HG03060 (cell line): Measurements from ENCODE around the gene EXOC6B.

ENCODE experiments used
- ATAC-seq: cut with Tn5 transposase; IDR thresholded peaks from one replicate; pipeline ENCODE4 v1.9.1; 2021; ENCODE audit warnings: low read depth, moderate number of reproducible peaks; ENCODE audit not compliant: unreplicated experiment

Gene EXOC6B

GRCh38 chr2:72747344-72747743 lies 78.5 kb downstream of the EXOC6B start:
- no peak for ATAC-seq

DNA sequence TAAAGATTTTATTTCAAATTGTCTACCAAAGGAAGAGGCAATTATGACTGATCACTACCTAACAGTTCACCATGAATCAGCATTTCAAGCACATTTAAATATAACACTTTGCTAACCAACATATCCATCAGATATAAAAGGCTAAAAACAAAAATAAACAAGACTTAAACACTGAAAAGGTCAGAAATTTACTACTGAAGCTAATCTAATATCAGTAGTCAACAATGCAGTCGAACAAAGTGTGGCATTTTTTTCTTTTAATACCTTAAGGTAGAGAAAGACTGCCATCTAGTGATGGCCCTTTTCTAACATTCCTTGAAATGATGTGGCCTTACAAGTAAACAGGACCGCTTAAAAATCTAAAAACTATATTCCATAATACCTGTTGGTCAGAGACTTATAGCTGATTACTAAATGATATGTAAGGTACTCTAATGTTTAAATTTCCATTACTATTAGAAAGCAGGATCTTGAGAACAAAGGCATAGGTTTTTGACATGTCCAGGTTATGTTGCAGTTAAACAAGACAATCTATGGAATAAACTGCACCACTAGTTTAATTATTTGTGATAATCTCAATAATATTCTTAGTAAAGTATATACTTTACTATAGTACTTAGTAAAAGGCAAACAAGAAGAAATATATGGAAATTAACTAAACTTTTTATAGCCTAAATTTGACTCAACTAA lies 80.0 kb downstream of the EXOC6B start:
- ATAC-seq = no peak

DNA sequence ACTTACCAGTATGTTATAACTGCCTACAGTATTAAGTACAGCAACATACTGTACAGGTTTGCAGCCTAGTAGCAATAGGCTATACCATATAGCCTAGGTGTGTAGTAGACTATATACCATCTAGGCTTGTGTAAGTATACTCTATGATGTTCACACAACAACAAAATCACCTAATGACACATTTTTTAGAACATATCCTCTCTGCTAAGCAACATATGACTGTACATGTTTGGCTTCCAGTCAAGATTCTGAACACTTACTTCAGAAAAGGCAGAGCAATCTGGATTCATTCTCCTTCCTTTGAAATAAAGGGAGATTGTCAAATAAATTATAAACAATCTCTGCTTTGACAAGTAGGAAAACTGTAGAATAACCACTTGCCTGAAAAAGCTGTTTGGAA lies 81.8 kb downstream of the EXOC6B start:
- no peak for ATAC-seq

DNA sequence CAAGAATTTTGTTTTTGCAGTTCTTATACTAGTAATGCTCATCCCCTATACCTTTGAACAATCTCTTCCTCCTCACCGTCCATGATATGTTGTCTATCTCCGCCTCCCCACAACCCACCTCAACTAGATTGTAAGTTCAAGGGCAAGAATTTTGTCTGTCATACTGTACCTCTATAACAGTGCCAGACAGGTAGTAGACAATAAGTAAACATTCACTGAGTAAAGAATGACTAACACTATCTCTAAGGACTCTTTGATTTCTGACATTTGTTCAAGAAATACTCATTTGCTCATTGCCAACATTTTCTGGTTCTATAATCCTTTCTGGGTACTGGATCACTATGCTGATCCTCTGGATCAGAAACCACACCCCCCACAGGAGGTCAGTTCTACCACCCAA lies 82.4 kb downstream of the EXOC6B start:
- ATAC-seq = no peak

DNA sequence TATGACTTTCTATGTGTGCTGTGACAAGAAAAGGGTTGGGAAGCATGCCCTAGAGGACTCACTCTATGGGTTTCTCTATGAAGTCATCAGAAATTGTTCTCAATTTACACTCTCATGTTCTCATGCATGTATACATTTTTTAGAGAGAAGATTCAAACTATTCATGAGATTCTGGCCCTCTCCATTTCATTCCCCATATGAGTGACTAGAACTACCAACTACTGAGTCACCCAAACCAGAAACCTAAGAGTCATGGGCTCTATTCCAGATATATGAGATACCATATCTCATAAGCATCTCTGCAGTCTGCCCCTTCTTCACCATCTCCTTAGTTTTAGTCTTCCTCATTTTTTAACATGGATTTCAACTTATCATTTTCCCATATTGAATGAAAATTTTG lies 87.7 kb downstream of the EXOC6B start:
- no peak for ATAC-seq

GRCh38 chr2:72734432-72734831 lies 91.4 kb downstream of the EXOC6B start:
- ATAC-seq = no peak

GRCh38 chr2:72731116-72731515 lies 94.7 kb downstream of the EXOC6B start:
- ATAC-seq = no peak

DNA sequence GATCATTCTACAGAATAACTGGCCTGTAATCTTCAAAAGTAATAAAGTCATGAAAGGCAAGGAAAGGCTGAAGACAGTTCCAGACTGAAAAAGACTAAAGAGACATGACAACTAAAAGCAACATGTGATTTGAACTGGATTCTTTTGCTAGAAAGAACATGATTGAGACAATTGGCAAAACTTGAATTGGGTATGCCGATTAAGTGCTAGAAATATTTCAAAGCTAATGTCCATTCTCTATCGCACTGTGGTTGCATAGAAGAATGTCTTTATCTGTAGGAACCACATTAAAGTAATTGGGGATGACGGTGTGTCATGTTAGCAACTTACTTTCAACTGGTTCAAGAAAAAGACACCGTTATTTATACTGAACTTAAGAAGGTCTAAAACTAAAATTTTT lies 98.5 kb downstream of the EXOC6B start:
- no peak for ATAC-seq

DNA sequence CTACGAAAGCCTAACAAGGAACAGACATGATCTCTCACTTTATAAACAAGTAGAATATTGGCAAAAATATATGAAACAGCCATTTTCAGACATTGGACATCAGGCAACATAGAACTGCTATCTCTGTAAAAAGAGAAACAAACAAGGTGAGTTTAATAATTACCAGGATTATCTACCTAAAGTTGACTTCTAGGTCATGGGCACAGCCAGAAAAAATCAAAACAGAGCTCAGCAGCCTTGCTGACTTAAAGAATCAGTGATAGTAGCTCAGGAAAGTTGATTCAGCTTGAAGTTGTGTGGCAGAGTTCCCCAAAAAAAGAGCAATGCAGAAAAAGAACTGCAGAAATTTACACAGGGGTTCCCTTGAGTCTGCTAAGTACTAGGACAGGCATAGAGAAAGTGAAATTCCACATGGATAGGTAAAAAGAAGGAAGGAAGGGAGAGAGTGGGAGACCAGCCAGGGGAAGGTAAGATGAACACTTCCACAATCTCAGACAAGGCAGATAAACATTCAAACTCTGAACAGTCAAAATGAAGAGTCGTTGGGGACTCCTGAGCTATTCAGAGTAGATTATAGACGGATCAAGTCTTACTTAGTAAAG lies 102.0 kb downstream of the EXOC6B start:
- ATAC-seq = no peak

GRCh38 chr2:72722492-72723070 lies 103.3 kb downstream of the EXOC6B start:
- no peak for ATAC-seq

GRCh38 chr2:72719416-72719815 lies 106.4 kb downstream of the EXOC6B start:
- no peak for ATAC-seq

- no peak for ATAC-seq
Measured at GRCh38 chr2:72718876-72719275, 107.0 kb downstream of the EXOC6B start.

DNA sequence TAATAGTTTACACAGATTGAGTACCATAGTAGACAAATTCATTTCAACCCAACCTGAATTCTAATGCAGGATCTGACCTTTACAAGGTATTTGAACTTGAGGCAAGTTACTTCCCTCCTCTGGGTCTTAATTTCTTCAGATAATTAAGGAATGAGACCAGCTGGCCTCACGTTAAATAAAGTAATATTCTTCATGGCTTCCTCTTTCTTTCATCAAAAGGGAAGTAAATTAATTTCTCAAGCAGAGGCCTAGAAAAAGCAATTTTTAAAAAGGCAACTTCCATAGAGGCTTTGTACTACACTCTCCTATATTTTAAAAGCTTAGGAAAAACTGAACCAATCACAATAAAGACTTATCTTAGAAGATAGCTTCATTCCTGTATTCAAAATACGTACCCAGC lies 109.2 kb downstream of the EXOC6B start:
- ATAC-seq = no peak

DNA sequence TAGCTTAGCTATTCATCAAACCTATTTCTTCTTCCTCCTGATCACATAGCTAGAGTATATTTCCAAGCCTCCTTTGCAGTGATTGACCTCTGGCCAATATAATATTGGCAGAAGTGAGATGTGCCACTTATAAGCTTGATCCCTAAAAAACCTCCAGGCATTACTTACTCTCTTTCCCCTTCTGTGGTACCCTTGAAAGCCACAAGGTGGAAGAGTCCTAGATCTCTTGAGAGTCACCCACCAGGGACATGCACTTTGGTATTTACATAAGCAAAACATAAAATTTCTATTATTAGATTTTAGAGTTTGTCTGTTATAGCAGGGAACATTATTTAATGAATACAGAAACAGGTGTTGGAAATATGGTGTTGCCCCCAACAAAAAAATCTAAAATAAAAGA lies 112.0 kb downstream of the EXOC6B start:
- ATAC-seq = no peak

DNA sequence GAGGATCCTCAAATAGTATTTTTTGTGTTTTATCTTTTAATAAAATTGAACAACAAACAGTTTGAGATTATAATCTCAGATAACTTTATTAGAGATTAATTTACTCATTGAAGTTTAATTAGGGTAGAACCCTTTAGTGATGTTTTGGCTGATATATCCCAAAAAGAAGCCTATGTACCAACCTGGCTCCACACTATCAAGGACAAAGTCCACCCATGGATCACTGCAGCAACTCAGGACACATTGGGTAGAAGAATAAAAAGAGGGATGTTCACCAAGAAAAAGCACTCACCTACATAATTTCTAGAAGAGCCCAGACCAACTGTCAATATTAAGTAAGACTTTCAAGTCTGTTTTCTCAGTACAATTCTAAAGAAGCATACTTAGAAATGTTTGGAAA lies 112.9 kb downstream of the EXOC6B start:
- no peak for ATAC-seq

GRCh38 chr2:72712304-72712703 lies 113.5 kb downstream of the EXOC6B start:
- ATAC-seq = no peak

DNA sequence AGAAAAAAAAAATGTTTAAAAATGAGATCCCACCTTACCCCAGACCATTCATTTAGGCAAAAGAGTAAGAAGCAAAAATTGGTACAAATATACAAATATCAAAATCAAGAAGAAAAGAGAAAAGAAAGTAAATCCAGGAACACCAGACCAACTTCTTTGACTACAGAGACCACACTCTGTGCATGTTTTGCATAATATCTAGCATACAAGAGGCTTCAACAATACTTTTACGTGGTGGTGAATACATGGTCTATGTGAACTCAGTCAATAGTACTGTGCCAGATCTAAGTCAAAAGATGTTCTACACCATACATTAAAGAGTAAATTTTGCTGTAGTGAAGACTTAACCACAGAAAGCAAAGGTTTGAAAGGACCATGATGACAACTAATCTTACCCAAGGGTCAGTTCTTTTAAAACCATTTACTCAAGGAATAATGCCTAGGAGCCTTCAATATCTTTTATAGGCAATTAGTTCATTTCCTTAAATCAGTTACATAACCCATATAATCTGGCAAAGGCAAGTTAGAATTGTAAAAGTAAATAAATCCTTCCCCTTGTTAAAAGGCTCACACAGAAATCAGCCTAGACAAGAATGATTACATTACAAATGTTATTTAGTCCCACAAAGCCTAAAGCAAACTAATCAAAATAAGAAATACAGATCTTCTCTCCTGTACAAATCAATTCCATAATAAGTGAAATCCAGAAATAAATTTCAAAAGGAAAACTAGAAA lies 115.2 kb downstream of the EXOC6B start:
- no peak for ATAC-seq

DNA sequence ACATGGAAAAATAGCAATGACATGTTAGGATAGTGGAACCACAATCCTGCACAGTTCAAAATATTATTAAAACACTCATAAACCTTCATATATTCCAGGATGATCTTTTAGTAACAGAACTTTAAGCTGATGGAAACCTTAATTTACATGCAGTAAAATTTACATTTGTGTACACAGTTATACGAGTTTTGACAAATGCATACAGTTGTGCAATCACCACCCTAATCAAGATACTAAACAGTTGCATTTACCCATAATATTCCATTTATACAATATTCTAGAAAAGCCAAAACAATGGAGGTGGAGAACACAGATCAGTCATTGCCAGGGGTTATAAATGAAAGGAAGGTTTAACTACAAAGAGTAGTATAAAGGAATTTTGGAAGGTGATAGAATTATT lies 117.6 kb downstream of the EXOC6B start:
- ATAC-seq = no peak

DNA sequence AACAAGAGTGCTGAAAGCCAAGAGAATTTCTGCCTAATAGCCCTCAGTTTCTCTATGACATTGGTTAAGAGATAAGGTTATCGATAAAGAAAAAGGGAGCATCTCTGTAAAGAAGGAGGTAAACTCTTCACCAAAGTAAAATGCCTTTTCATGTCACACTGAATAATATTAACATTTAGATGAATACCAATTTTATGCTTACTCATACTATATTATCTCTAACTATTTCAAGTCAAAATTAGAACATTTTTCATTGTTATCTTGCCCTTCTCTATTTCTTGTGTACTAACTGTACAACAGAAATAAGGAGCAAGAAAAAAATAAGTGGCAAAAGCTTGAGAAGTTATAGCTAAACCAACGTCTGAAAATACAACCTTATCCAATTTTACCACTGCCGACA lies 127.5 kb downstream of the EXOC6B start:
- no peak for ATAC-seq

GRCh38 chr2:72696559-72696958 lies 129.3 kb downstream of the EXOC6B start:
- ATAC-seq = no peak

DNA sequence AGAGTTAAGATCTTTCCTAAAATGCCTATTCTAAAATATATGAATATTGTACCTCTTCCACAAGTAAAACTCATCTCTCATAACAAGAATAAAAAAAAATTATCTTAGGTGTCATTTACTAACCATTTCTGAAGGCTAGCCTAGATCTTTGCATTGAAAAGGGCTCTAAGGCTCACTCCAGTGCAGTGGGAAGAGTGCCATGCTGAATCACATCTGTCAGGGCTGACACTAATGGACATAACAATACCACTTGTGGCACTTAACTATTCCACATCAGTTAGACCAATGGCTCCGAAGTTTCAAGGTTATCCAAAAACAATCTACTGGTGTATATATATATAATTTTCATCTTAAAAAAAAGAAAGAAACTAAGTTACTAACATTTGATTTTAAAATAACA lies 130.2 kb downstream of the EXOC6B start:
- no peak for ATAC-seq
